ENCODE results near the gene ZNF217.

GRCh38 chr20:53599044-53599362, 5.4 kb upstream of the ZNF217 start:
- TF ChIP-seq CTCF (conservative IDR thresholded peaks at IDR 0.05; ENCODE audit: low read length): no peak
- no peak for TF ChIP-seq EZH2phosphoT487 (IDR thresholded peaks at IDR 0.05; ENCODE audit: borderline replicate concordance)

Measured in Loucy (cell line).